GM21423 (cell line): Measurements from ENCODE around the gene THY1.
"Not testable (repeated sequence)": the region's sequence is repeated elsewhere in the genome, so short reads cannot be mapped to it uniquely, and the experiment has no call there.

Experiments
- ATAC-seq: cut with Tn5 transposase; IDR thresholded peaks from one replicate; pipeline ENCODE4 v1.9.1; 2021; ENCODE audit warnings: mild to moderate bottlenecking, moderate library complexity; ENCODE audit not compliant: unreplicated experiment

Gene THY1

GRCh38 chr11:119419834-119420492, 3.0 kb downstream of the THY1 start:
- ATAC-seq = no peak

DNA sequence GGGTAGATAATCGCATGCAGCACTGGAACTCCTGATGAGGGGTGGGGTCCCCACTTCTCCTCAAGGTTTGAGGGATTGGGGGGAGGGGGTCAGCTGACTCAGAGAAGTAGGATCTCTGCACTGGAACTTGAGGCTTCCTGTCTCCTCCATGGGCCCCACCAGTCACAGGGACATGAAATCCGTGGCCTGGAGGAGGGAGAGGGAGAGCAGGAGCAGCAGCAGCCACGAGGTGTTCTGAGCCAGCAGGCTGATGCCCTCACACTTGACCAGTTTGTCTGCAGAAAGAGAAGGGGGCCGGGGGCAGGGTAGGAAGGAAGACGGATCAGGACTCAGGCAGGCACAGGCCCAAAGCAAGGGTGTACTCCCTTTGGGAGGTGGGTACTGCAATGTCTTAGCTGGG, 3.7 kb downstream of the THY1 start:
- no peak for ATAC-seq

GRCh38 chr11:119418759-119419158, 4.2 kb downstream of the THY1 start:
- no peak for ATAC-seq

DNA sequence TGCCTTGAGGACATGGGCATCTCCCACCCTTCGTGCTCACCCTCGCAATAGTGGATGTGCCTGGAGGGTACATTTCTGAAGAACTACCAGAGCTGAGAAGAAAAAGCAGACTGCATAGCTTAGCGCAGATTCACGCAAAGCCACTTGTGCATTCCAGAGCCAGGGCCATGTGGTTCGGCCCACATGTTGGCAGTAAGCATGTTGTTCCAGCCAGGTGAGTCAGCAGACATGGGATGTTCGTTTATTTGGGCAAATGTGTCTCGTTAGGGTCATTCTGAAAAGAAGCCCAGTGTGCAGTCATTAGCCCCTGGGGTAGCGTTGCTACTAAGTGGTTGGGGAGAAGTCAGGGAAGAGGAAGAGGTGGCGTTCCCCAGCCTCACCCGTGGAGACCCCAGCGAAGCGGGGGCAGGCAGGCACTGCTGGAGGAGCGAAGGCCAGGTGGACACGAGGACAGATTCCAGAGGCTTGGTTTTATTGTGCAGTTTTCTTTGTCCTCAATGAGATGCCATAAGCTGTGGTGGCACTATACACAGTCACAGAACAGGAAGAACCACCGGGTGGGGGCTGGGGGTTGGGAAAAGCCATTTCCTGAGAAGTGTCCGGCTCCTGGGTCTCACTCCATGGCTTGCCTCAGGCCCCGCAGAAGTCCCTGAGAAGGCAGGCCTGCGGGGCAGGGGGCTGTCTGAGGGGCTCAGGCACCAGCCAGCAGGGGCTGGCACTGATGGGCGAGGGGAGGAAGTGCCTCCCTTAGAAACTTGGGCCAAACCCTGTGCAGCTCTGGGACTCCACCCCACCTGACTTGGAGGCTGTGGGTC, 5.0 kb downstream of the THY1 start:
- ATAC-seq = no peak

- no peak for ATAC-seq
Measured at GRCh38 chr11:119416606-119417580, 6.1 kb downstream of the THY1 start.

DNA sequence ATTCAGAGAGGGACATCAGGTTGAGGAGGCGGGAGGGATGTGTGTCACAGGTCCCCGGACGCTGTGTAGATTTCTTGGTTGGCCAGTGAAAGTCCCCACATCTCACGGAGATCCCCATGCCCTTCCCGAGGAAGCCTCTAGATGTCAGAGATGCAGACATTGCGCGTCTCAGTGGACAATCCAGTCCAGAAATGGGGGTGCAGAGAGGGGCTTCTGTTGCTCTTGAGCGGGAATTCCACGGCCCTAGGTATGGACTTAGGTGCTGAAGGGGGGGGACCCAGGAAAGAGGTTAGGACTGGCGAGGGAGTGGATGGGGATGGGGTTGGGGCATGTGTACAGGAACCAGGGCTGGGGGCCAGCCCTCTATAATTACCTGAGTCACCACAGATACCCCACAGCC, 7.0 kb downstream of the THY1 start:
- no peak for ATAC-seq

GRCh38 chr11:119415517-119415916, 7.5 kb downstream of the THY1 start:
- ATAC-seq = no peak

DNA sequence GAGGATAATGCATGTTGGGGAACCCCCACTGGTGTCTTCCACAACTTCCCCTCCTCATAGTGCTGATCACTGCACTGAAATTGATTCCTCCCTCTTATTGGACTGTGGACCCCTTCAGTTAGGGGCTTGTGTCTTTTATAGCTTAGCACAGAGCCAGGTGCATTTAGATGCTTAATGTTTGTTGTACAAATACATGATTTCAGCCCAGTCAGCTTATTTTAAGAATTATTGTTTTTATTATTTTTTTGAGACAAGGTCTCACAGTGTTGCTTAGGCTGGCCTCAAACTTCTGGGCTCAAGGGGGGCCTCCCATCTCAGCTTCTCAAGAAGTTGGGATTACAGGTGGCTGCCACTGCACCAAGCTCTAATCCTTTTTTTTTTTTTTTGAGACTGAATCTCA, 8.2 kb downstream of the THY1 start:
- ATAC-seq = no peak

DNA sequence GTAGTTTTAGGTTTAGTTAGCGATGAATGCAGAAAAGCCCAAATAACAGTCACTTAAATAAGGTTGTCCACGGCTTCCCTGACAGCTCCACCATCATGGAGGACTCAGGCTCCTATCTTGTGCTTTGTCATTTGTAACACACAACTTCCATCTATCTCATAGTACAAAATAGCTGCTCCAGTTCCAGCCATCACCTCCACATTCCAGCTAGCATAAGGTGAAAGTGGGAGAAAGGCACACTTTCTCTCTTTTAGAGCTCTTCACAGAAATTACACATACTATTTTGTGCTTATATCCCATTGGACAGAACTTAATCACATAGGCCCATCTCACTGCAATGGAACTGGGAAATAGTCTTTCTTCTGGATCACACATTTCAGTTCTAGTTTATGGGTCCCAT, 8.7 kb downstream of the THY1 start:
- ATAC-seq = no peak

- ATAC-seq = no peak
Measured at GRCh38 chr11:119412072-119412471, 10.9 kb downstream of the THY1 start.

DNA sequence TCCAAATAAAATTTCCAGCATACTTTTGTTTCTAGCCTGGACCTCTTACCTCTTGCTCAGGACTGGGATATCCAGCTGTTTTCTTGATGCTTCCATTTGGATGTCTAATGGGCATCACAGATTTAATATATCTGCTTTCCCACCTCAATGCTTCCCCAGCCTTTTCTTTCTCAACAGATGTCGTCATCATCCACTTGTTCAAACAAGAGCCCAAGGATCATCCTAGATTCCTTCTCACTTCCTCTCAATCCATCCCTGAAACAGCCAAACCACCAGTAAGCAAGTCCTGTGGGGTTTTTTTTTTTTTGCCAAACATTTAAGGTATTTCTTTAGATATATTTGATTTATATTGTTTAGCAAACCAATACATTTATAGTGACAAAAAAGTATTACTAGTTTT, 12.5 kb downstream of the THY1 start:
- no peak for ATAC-seq

DNA sequence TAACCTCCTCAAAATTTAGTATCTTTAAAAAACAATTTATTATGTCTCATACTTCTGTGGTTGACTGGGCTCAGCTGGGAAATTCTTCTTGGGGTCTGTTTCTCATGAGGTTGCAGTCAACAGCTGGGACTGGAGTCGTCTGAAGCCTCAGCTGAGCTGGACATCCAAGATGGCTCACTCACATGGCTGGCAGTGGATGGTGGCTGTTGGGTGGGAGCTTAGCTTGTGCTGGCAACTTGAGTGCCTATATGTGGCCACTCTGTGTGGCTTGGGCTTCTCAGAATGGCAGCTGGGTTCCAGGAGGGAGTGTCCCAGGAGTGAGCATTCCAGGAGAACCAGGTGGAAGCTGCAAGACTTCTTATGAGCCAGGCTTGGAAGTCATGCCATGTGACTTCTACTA, 13.2 kb downstream of the THY1 start:
- ATAC-seq = no peak

GRCh38 chr11:119406005-119406404, 17.0 kb downstream of the THY1 start:
- ATAC-seq = no peak

- not testable (repeated sequence) for ATAC-seq
Measured at GRCh38 chr11:119405448-119405847, 17.5 kb downstream of the THY1 start.

GRCh38 chr11:119404872-119405271, 18.1 kb downstream of the THY1 start:
- no peak for ATAC-seq

GRCh38 chr11:119403021-119403420, 20.0 kb downstream of the THY1 start:
- ATAC-seq = no peak

DNA sequence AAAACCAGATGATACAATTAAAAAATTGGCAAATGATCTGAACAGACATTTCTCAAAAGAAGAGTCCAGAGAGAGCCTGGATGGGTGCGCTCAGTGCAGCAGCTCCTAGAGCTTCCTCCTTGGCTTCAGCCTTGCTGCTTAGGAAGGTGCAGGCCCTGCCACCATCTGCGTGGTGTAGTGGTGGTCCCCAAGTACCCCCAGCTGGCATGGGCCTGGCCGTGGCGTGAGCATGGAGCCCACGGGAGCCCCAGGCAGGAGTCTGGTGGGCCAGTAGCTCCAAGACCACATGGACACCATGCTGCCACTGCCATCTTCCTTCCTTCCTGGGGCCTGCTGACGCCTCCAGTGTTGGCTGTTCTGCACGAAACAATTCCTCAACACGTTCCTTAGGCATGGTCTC, 20.5 kb downstream of the THY1 start:
- ATAC-seq = no peak

GRCh38 chr11:119400860-119401259, 22.1 kb downstream of the THY1 start:
- ATAC-seq = no peak

DNA sequence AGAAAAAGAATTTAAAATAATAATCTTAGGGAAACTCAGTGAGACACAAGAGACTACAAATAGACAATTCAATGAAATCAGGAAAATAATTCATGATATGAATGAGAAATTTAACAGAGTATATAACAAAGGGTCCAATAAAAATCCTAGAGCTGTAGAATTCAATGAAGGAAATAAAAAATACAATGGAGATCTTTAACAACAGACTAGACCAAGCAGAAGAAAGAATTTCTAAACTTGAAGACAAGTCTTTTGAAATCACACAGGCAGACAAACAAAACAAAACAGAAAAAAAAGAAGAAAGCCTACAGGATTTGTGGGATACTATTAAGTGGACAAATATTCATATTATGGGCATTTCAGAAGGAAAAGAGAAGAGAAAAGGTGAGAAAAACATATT, 25.2 kb downstream of the THY1 start:
- no peak for ATAC-seq

GRCh38 chr11:119396835-119397234, 26.1 kb downstream of the THY1 start:
- ATAC-seq = no peak

- ATAC-seq = no peak
Measured at GRCh38 chr11:119391275-119391674, 31.7 kb downstream of the THY1 start.
